Measurements from ENCODE around the gene C1orf94. TPM values are rescaled to one million over a fixed set of nuclear protein-coding genes. Genes with fewer than 3 reads are reported as not detected.

The C1orf94 gene
- total RNA-seq, 1 donor from 2014 or later = not detected

- Mint-ChIP-seq H3K4me1 (ENCODE audit: low read depth, unreplicated experiment) (no peaks in the 10 kb centered on the region), H3K27me3 (ENCODE audit: unreplicated experiment) (no peaks in the 10 kb centered on the region), H3K4me3 (ENCODE audit: unreplicated experiment) (no peak overlapping the region), H3K27ac (ENCODE audit: unreplicated experiment) (no peak overlapping the region), H3K36me3 (ENCODE audit: unreplicated experiment) (peaks cover 4% of the 10 kb centered on the region), H3K9me3 (ENCODE audit: unreplicated experiment) (no peaks in the 10 kb centered on the region)
- TF ChIP-seq, protein P1, sequence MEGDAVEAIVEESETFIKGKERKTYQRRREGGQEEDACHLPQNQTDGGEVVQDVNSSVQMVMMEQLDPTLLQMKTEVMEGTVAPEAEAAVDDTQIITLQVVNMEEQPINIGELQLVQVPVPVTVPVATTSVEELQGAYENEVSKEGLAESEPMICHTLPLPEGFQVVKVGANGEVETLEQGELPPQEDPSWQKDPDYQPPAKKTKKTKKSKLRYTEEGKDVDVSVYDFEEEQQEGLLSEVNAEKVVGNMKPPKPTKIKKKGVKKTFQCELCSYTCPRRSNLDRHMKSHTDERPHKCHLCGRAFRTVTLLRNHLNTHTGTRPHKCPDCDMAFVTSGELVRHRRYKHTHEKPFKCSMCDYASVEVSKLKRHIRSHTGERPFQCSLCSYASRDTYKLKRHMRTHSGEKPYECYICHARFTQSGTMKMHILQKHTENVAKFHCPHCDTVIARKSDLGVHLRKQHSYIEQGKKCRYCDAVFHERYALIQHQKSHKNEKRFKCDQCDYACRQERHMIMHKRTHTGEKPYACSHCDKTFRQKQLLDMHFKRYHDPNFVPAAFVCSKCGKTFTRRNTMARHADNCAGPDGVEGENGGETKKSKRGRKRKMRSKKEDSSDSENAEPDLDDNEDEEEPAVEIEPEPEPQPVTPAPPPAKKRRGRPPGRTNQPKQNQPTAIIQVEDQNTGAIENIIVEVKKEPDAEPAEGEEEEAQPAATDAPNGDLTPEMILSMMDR (IDR thresholded peaks at IDR 0.05; ENCODE audit: partially characterized antibody, unreplicated experiment) = no peak
- no peak for DNase-seq
These were observed 32.7 kb upstream of the C1orf94 start for GRCh38 chr1:34143975-34144374.

- Mint-ChIP-seq H3K36me3 (ENCODE audit: unreplicated experiment) (peaks cover 4% of the 10 kb centered on the region), H3K4me3 (ENCODE audit: unreplicated experiment) (no peak overlapping the region), H3K4me1 (ENCODE audit: low read depth, unreplicated experiment) (no peaks in the 10 kb centered on the region), H3K9me3 (ENCODE audit: unreplicated experiment) (no peaks in the 10 kb centered on the region), H3K27me3 (ENCODE audit: unreplicated experiment) (peaks cover 2% of the 10 kb centered on the region), H3K27ac (ENCODE audit: unreplicated experiment) (no peak overlapping the region)
- no peak for DNase-seq
- TF ChIP-seq, protein P1 (IDR thresholded peaks at IDR 0.05; ENCODE audit: partially characterized antibody, unreplicated experiment) = no peak
These were observed 31.9 kb upstream of the C1orf94 start for GRCh38 chr1:34144766-34145165.

- TF ChIP-seq, protein P1 (IDR thresholded peaks at IDR 0.05; ENCODE audit: partially characterized antibody, unreplicated experiment) = no peak
- no peak overlapping the region for H3K4me3 Mint-ChIP-seq (ENCODE audit: unreplicated experiment)
- DNase-seq = no peak
- H3K27ac Mint-ChIP-seq (ENCODE audit: unreplicated experiment) = no peak overlapping the region
- no peaks in the 10 kb centered on the region for H3K9me3 Mint-ChIP-seq (ENCODE audit: unreplicated experiment)
- peaks cover 2% of the 10 kb centered on the region for H3K27me3 Mint-ChIP-seq (ENCODE audit: unreplicated experiment)
- H3K4me1 Mint-ChIP-seq (ENCODE audit: low read depth, unreplicated experiment) = no peaks in the 10 kb centered on the region
- no peaks in the 10 kb centered on the region for H3K36me3 Mint-ChIP-seq (ENCODE audit: unreplicated experiment)
These were observed 29.4 kb upstream of the C1orf94 start for GRCh38 chr1:34147301-34147700.

DNA sequence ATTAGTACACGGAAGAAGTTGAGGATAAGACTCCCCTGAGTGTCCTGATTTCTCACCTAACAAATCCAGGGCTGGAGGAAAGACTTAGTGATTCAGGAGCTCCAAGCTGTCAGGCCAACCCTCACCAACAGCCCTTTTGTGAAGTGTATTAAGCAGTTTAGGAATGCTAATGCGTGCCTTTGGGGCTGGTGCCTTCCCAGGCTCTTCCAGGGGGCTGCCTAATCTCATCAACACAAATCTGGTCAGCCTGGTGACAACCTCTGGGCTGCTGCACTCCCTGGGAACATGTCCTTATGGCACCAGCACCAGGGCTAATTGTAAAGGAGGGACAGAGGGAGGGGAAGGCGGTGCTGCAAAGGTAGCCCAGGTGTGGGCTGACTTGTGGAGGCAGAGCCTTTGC, 27.2 kb upstream of the C1orf94 start:
- H3K4me1 Mint-ChIP-seq (ENCODE audit: low read depth, unreplicated experiment) = no peaks in the 10 kb centered on the region
- peaks cover 2% of the 10 kb centered on the region for H3K27me3 Mint-ChIP-seq (ENCODE audit: unreplicated experiment)
- H3K27ac Mint-ChIP-seq (ENCODE audit: unreplicated experiment) = no peak overlapping the region
- H3K36me3 Mint-ChIP-seq (ENCODE audit: unreplicated experiment) = no peaks in the 10 kb centered on the region
- no peak for DNase-seq
- no peaks in the 10 kb centered on the region for H3K9me3 Mint-ChIP-seq (ENCODE audit: unreplicated experiment)
- TF ChIP-seq, protein P1 (IDR thresholded peaks at IDR 0.05; ENCODE audit: partially characterized antibody, unreplicated experiment) = no peak
- H3K4me3 Mint-ChIP-seq (ENCODE audit: unreplicated experiment) = no peak overlapping the region

- Mint-ChIP-seq H3K4me1 (ENCODE audit: low read depth, unreplicated experiment) (no peaks in the 10 kb centered on the region), H3K27me3 (ENCODE audit: unreplicated experiment) (peaks cover 4% of the 10 kb centered on the region), H3K4me3 (ENCODE audit: unreplicated experiment) (no peak overlapping the region), H3K36me3 (ENCODE audit: unreplicated experiment) (no peaks in the 10 kb centered on the region), H3K9me3 (ENCODE audit: unreplicated experiment) (no peaks in the 10 kb centered on the region), H3K27ac (ENCODE audit: unreplicated experiment) (no peak overlapping the region)
- no peak for DNase-seq
- TF ChIP-seq, protein P1 (IDR thresholded peaks at IDR 0.05; ENCODE audit: partially characterized antibody, unreplicated experiment) = no peak
These were observed 23.5 kb upstream of the C1orf94 start for GRCh38 chr1:34153246-34153645.

Data from glutamatergic neuron (in vitro differentiated cells).